ENCODE results near the gene ITFG1. TPM values are rescaled to one million over a fixed set of nuclear protein-coding genes. Genes with fewer than 3 reads are reported as not detected.
A peak's percentile ranks its signal among the peaks of the same experiment; 100 is the strongest.

The ITFG1 gene
- total and polyA plus RNA-seq, 2 of the 13 experiments (the other 11 are each of a cell fraction or from before 2014, with no cell fraction given) = 74.5 to 150 TPM

DNA sequence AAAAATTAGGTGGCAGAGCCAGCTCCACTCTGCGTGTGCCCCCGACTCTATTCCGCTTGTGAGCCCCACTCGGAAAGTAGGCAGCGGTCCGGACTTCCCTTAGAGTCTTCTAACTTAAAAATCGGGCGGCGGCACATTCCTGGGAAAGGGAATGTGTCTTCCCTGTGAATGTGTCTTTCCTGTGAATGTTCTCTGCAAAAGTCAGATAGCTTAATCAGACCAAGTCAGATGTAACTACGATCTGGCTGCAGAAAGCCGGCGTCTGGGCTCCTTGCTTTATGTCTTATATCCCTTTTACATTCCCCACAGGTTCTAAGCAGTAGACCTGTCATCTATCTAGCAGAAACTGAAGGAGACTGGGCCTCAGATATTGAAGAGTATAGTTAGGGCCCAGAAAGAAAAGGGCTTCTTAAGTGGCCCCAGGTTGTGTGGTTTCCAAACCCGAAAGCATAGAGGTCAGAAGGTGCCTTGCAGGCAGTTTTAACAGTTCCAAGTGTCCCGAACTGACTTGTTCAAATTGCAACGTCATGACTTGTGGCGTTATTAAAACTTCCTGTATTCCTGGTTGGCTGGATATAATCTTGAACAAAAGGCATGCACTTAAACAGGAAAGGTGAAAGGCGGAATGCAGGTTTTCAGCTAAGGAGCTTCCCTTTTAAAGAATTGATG, 869 bp upstream of the ITFG1 start (continued):
- 0 out of 2 replicates have a peak, but pooled peaks have one; percentile 16 for TF ChIP-seq ZNF264 (CRISPR knock-in tag; IDR thresholded peaks at IDR 0.05)
- TF ChIP-seq MAFK (conservative IDR thresholded peaks at IDR 0.05 in 1 of 2, IDR thresholded peaks at IDR 0.05 in 1 of 2; ENCODE audit: low read length in 2 of 2) = peak; percentile 82 to 91
- peak; percentile 33; the same call in 1 of the 2 replicates for TF ChIP-seq SIN3B (IDR thresholded peaks at IDR 0.05; ENCODE audit: low read length)
- no peak for TF ChIP-seq CBX2 (IDR thresholded peaks at IDR 0.05; ENCODE audit: low read depth, low read length)
- no peak for TF ChIP-seq CBX2 (CRISPR knock-in tag; IDR thresholded peaks at IDR 0.05; ENCODE audit: low read depth)
- TF ChIP-seq, protein P1, sequence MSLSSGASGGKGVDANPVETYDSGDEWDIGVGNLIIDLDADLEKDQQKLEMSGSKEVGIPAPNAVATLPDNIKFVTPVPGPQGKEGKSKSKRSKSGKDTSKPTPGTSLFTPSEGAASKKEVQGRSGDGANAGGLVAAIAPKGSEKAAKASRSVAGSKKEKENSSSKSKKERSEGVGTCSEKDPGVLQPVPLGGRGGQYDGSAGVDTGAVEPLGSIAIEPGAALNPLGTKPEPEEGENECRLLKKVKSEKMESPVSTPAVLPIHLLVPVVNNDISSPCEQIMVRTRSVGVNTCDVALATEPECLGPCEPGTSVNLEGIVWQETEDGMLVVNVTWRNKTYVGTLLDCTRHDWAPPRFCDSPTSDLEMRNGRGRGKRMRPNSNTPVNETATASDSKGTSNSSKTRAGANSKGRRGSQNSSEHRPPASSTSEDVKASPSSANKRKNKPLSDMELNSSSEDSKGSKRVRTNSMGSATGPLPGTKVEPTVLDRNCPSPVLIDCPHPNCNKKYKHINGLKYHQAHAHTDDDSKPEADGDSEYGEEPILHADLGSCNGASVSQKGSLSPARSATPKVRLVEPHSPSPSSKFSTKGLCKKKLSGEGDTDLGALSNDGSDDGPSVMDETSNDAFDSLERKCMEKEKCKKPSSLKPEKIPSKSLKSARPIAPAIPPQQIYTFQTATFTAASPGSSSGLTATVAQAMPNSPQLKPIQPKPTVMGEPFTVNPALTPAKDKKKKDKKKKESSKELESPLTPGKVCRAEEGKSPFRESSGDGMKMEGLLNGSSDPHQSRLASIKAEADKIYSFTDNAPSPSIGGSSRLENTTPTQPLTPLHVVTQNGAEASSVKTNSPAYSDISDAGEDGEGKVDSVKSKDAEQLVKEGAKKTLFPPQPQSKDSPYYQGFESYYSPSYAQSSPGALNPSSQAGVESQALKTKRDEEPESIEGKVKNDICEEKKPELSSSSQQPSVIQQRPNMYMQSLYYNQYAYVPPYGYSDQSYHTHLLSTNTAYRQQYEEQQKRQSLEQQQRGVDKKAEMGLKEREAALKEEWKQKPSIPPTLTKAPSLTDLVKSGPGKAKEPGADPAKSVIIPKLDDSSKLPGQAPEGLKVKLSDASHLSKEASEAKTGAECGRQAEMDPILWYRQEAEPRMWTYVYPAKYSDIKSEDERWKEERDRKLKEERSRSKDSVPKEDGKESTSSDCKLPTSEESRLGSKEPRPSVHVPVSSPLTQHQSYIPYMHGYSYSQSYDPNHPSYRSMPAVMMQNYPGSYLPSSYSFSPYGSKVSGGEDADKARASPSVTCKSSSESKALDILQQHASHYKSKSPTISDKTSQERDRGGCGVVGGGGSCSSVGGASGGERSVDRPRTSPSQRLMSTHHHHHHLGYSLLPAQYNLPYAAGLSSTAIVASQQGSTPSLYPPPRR (CRISPR knock-in tag; IDR thresholded peaks at IDR 0.05; ENCODE audit: borderline replicate concordance) = no peak
- TF ChIP-seq ZNF816 (CRISPR knock-in tag; IDR thresholded peaks at IDR 0.05; ENCODE audit: borderline replicate concordance) = peak; percentile 43
- TF ChIP-seq, protein P2, sequence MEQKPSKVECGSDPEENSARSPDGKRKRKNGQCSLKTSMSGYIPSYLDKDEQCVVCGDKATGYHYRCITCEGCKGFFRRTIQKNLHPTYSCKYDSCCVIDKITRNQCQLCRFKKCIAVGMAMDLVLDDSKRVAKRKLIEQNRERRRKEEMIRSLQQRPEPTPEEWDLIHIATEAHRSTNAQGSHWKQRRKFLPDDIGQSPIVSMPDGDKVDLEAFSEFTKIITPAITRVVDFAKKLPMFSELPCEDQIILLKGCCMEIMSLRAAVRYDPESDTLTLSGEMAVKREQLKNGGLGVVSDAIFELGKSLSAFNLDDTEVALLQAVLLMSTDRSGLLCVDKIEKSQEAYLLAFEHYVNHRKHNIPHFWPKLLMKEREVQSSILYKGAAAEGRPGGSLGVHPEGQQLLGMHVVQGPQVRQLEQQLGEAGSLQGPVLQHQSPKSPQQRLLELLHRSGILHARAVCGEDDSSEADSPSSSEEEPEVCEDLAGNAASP (CRISPR knock-in tag; IDR thresholded peaks at IDR 0.05; ENCODE audit: borderline replicate concordance) = peak; percentile 55; the same call in 1 of the 2 replicates
- 0 out of 2 replicates have a peak, but pooled peaks have one; percentile 47 for TF ChIP-seq BRCA1 (CRISPR knock-in tag; IDR thresholded peaks at IDR 0.05)
- no peak for TF ChIP-seq CC2D1A (CRISPR knock-in tag; IDR thresholded peaks at IDR 0.05)
- TF ChIP-seq MAFG (CRISPR knock-in tag; IDR thresholded peaks at IDR 0.05) = peak; percentile 9; the same call in 1 of the 2 replicates
- TF ChIP-seq POLR2A (IDR thresholded peaks at IDR 0.05; ENCODE audit: insufficient read depth in 1 of 2, low read depth in 2 of 2, low read length in 2 of 2) = peak in 1 of 2 experiments; percentile 68; a peak in 2 of 4 replicates
- no peak for TF ChIP-seq DMAP1 (CRISPR knock-in tag; IDR thresholded peaks at IDR 0.05)
- TF ChIP-seq ZNF557 (CRISPR knock-in tag; IDR thresholded peaks at IDR 0.05) = 0 out of 2 replicates have a peak, but pooled peaks have one; percentile 52
- TF ChIP-seq MAFF (IDR thresholded peaks at IDR 0.05; ENCODE audit: low read depth, low read length) = peak; percentile 79
- TF ChIP-seq NKX3-1 (CRISPR knock-in tag; IDR thresholded peaks at IDR 0.05) = 0 out of 2 replicates have a peak, but pooled peaks have one; percentile 46
- TF ChIP-seq POLR2AphosphoS5 (IDR thresholded peaks at IDR 0.05; ENCODE audit: low read depth, low read length) = peak; percentile 39; the same call in 1 of the 2 replicates
- no peak for TF ChIP-seq HNRNPK (IDR thresholded peaks at IDR 0.05; ENCODE audit: low read depth, low read length, poor library complexity, severe bottlenecking)
- peak; percentile 84 for TF ChIP-seq NFE2L2 (IDR thresholded peaks at IDR 0.05; ENCODE audit: low read length)
- TF ChIP-seq ZNF20 (CRISPR knock-in tag; IDR thresholded peaks at IDR 0.05) = 0 out of 2 replicates have a peak, but pooled peaks have one; percentile 13
- TF ChIP-seq ZNF709 (CRISPR knock-in tag; IDR thresholded peaks at IDR 0.05) = 0 out of 2 replicates have a peak, but pooled peaks have one; percentile 7
- TF ChIP-seq SALL2 (CRISPR knock-in tag; IDR thresholded peaks at IDR 0.05) = no peak
- TF ChIP-seq ZNF33A (CRISPR knock-in tag; IDR thresholded peaks at IDR 0.05; ENCODE audit: borderline replicate concordance) = 0 out of 2 replicates have a peak, but pooled peaks have one; percentile 89
- TF ChIP-seq ASH2L (IDR thresholded peaks at IDR 0.05; ENCODE audit: insufficient read length, low read depth, low read length) = peak; percentile 56
- TF ChIP-seq HDAC2 (CRISPR knock-in tag; IDR thresholded peaks at IDR 0.05) = peak; percentile 30; the same call in 1 of the 2 replicates

All from HepG2 (cell line).